Right lung (tissue), 5 donors: ENCODE results near the gene KCNK2. TPM values are rescaled to one million over a fixed set of nuclear protein-coding genes. Genes with fewer than 3 reads are reported as not detected.
A peak's percentile ranks its signal among the peaks of the same experiment; 100 is the strongest.

ENCODE experiments used
- DNase-seq, 2 donors: peaks; one replicate each; pipeline ENCODE4 v3.0.0-alpha.2; 2013
- polyA plus RNA-seq, 5 donors: library from polyadenylated mRNA; unstranded; fragments of 120-200 nt; gene quantifications; one replicate each; pipeline versions ENCODE4 v1.2.1 to v1.2.3, GENCODE V29; 2013; ENCODE audit warnings: inconsistent platforms in 1 of 5, low replicate concordance in 1 of 5; ENCODE audit not compliant: insufficient read length in 5 of 5, insufficient read depth in 1 of 5

The KCNK2 gene
- polyA plus RNA-seq, 5 donors: 0.09 to 0.24 (median 0.17) TPM; not detected in 1

DNA sequence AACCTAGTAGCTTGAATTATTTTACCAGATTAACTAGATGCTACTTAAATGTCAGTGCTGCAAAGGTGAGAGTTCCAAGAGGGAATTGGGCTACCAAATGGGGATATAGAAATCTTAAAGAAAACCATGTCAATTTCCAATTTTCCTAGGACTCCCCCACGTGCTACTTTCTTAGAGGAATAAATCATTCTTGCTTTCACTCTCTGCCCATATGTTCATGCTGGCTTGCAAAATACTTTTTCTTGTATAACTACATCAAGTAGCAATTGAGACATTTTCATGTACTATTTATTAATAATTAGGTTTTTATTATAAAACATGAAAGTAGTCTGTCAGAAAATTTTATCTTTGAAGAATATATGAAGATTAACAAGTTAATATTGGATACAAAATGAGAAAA lies 11.8 kb downstream of the KCNK2 start:
- DNase-seq: no peak

DNA sequence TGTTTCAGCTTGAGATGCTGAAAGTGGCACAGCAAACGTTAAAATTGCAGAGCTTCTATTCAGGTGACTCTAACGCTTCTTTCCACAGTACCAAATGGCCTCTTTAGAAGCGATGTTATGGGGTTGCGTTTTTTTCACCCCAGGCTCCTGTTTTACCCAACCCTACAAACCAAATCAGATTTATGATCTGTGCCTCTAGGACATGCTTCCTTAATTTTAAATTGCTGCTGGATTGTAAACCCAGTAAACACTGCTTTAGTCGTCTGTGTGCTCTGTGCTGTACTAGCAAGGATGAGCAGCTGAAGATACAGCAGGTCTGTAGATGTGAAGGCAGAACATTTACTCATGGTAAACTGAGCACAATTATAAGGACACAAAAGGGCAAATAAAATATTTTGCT lies 13.0 kb downstream of the KCNK2 start:
- no peak for DNase-seq

- no peak for DNase-seq
Observed at GRCh38 chr1:215101511-215101910, 19.0 kb downstream of the KCNK2 start.

GRCh38 chr1:215104283-215104682 lies 21.7 kb downstream of the KCNK2 start:
- no peak for DNase-seq

- DNase-seq: no peak
Observed at GRCh38 chr1:215106067-215106466, 23.5 kb downstream of the KCNK2 start.

DNA sequence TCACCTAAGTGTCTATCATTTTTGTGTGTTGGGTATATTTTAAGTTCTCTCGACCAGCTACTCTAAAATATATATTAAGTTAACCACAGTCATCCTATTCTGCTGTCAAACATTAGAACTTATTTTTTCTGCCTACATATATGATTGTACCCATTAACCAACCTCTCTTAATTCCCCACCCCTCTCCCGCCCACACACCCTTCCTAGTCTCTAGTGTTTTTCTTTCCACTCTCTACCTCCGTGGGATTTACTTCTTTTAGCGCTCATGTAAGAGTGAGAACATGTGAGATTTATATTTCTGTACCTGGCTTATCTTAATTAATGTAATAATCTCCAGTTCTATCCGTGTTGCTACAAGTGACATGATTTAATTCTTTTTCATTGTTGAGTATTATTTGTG lies 26.6 kb downstream of the KCNK2 start:
- no peak for DNase-seq

DNA sequence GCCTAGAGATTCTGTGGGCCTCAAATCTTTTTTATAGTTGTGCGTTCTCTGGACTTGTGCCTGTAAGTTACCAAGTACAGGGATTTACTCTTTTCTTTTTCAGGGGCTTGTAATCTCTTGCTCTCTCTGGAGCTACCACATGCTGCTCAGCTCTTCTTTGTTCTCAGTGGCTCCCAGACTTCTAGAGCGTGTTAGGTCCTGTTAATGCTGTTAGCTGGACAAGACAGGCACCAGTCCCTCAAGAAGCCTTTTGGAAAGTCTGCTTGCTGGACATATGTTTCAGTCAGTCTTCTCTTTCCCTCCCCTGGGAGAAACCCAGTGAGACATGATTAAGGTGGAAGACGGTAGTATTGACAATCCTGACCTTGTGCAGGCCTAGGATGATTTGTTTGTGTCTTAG lies 29.4 kb downstream of the KCNK2 start:
- no peak for DNase-seq

DNA sequence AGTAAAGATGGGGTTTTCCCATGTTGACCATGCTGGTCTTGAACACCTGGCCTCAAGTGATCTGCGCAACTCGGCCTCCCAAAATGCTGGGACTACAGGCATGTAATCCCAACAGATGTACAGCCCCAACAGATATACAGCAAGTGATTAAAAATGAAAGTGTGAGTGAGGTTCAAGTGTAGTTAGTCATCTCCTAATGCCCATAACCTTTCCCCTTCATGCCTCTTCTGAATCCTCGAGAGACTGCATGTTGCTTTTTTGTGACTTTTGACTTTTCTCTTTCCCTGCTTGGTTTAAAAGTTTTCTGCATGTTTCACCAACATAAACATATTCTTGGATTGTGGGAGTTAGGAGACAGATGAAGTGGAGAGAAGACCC lies 31.2 kb downstream of the KCNK2 start:
- DNase-seq: no peak

- DNase-seq: no peak
Observed at GRCh38 chr1:215114154-215114933, 31.8 kb downstream of the KCNK2 start.

GRCh38 chr1:215115760-215116159 lies 33.2 kb downstream of the KCNK2 start:
- DNase-seq: no peak

DNA sequence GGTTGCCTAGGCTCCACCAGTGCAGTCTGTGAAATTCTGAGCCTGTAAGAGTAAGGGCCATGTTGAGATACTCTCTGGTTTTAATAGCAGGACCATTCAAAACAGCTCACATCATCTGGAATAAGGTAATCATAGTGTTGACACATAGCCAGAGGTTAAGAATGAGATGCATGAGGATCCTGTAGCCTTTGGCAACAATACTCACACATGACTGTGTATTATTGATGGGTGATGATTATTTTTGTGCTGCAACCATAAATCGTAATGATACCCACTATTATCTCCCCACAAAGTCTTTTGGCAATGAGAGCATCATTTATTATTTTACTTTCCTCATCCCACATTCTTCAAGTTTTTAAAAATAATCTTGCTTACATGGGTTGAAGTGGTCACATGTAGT lies 35.5 kb downstream of the KCNK2 start:
- no peak for DNase-seq

DNA sequence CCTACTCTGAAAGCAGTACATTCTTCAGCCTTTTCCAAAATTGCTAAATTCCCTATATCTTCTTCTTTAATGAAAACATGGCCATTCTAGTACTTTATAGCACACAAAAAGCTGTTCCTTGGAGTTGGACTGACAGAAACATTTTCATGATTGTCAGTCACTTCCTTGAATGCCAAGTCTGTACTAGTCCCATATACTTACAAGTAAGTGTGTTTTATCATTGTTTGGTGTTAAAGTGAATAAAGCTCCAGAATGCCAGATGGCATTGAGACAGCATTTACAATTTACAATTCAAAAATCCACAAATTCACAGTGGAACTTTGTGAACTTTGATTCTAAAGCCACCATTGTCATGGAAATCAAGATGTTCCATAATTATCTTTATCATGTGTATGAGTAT lies 36.5 kb downstream of the KCNK2 start:
- no peak for DNase-seq

DNA sequence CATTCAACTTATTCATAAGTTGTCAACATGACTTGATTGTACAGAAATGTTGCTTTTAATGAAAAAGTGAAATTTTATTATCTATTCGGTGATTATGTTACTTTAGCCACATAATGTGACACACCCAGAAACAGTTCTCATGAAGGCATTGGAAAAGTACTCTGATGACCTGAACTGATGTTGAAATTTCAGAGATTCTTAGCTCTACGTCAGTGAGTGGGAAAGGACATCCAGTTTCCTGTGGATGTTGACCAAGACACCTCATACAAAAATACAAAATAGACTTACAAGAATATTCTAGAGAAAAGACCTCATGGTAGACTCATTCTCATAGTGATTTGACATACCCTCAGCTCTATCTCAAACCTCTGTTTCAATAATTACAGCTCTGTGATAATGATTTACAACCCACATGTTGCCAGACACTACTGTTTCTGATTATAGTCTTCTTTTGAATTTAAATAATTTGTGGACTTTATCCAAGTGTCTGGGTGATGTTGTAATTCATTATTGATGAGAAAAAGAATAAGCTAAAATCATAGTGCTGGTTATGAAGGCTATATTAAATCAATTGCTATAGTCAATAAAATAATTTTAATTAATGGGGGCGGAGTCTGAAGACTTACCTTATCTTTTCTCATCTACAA lies 37.3 kb downstream of the KCNK2 start:
- no peak for DNase-seq

- no peak for DNase-seq
Observed at GRCh38 chr1:215128504-215128903, 46.0 kb downstream of the KCNK2 start.

DNA sequence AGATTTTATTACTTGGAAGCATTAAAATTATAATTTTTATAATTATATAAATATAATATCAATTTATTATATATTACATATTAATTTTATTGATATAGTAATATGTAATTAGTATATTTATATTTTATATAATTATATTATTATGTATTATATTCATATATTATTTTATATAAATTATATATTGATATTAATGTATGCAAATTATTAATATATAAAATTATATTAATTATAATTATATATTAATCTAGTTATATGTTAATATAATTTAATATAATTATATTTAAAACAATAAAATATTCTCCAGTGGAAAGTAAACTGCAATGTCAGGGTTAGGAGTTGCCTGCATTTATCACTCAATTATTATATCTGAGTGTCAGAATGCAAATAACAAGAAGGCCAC lies 48.8 kb downstream of the KCNK2 start:
- DNase-seq: no peak

DNA sequence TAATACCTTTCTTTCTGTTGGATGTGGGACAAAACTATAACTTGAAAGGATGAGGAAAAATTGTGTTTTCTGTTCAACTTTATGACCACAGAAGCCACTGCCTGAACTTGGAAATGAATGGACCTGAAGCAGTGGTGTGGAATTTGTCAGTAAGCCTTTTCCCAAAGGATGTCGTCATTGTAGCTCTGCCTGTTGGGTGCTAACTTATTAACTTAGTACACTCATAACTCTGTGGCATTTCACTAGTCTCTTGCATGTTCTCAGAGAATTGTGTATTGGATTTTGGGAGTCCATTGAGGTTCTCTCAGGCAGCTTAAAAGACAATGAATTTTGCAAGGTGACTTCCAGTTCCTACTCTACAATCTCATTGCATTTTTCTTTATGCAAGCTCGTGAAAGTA lies 49.6 kb downstream of the KCNK2 start:
- DNase-seq: no peak

GRCh38 chr1:215133532-215133931 lies 51.0 kb downstream of the KCNK2 start:
- no peak for DNase-seq

GRCh38 chr1:215137985-215138384 lies 55.4 kb downstream of the KCNK2 start:
- no peak for DNase-seq

- DNase-seq: no peak
Observed at GRCh38 chr1:215140135-215140534, 57.6 kb downstream of the KCNK2 start.

- DNase-seq: no peak
Observed at GRCh38 chr1:215141460-215141859, 58.9 kb downstream of the KCNK2 start.

- no peak for DNase-seq
Observed at GRCh38 chr1:215143497-215143896, 61.0 kb downstream of the KCNK2 start.

DNA sequence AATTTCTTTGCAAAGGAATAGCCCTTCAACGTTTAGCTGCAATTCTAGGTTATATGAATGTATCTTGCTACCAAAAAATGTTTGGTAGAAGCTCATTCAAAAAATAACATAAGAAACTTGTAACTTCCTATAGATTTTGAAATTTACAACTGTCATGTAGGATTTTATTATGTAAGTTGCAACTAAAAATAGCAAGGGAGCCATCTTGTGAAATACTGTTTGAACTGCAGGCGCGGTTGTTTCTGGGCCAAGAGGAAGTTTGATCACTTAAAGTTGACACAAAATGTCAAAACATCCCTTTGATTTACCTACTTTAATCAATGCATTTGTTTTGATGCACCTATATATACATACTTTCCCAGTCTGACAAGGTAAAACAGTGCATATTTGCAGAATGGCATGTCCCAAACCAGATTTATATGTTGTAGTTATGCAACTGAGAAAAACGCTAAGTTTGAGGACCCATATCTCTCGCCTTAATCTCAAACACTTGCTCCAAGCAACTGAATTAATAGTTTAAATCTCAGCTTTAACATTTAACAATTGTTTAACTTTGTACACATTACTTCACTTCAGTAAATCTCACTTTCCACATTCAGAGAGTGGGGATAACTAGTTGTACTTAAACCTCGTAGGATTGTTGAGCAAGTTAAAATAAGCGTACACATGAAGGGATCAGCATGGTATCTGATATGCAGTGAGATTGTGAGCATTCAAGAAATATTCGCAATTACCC lies 63.9 kb downstream of the KCNK2 start:
- DNase-seq: peak; percentile 10 to 24

GRCh38 chr1:215147024-215147423 lies 64.5 kb downstream of the KCNK2 start:
- no peak for DNase-seq
